HG03378 (cell line): ENCODE measurements around the gene ARHGAP26.

Source experiments
- ATAC-seq: cut with Tn5 transposase; IDR thresholded peaks from one replicate; pipeline ENCODE4 v1.9.1; 2021; ENCODE audit warnings: mild to moderate bottlenecking, moderate library complexity; ENCODE audit not compliant: unreplicated experiment

Gene ARHGAP26

GRCh38 chr5:143026380-143026779 lies 256.2 kb downstream of the ARHGAP26 start:
- no peak for ATAC-seq

- ATAC-seq = no peak
These were observed 259.1 kb downstream of the ARHGAP26 start for GRCh38 chr5:143029293-143029692.

- no peak for ATAC-seq
These were observed 260.2 kb downstream of the ARHGAP26 start for GRCh38 chr5:143030349-143030748.

- ATAC-seq = no peak
These were observed 261.8 kb downstream of the ARHGAP26 start for GRCh38 chr5:143031781-143032580.

DNA sequence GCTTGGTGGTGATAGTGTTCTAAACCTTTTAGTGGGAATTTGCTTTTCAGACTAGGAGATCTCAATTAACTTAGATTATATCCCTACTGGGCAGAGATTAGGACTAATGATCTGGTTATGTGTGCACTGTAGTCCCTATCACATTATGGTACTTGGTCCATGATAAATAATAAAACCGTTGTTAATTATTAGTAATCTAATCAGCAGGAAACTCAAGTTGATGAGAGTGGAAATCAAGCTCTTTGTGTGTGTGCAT lies 262.3 kb downstream of the ARHGAP26 start:
- ATAC-seq = no peak

GRCh38 chr5:143033535-143034250 lies 263.5 kb downstream of the ARHGAP26 start:
- no peak for ATAC-seq

GRCh38 chr5:143036146-143036927 lies 266.2 kb downstream of the ARHGAP26 start:
- no peak for ATAC-seq

GRCh38 chr5:143037071-143037470 lies 266.9 kb downstream of the ARHGAP26 start:
- no peak for ATAC-seq

DNA sequence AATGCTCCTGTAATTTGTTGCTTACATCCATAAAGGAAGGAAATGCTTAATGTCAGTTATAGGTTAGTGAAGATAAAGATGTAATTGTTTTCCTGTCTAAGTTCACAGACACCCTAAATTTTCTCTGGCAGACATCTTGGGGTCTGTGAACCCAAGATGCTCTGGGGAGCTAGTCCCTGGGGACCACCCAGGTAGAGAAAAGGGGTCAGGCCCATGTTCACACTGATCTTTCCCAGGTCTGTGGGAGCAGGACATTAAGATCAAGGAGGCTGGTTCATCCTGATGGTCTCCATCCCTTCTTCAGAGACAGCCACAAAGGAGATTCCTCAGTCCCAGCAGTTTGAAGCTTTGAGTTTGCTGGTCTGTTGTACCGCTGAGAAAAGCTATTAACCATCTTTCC lies 267.5 kb downstream of the ARHGAP26 start:
- ATAC-seq = no peak

DNA sequence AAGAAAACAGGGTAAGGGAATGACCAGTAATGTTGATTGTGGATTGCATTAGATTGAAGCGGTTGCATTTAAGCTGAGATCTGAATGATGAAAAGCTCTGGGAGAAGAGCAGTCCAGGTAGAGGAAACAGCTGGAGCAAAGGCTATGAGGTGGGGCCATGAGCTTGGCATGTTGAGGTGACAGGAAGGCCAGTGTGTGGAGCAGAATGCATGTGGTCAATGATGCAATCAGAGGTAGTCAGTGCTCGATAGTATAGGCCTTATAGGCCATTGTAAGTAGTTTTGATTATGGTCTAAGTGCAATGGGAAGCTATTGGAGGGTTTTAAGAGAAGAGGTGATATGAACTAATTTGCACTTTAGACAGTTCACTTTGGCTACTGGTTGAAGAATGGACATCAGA lies 270.4 kb downstream of the ARHGAP26 start:
- ATAC-seq = no peak

- ATAC-seq = no peak
These were observed 271.3 kb downstream of the ARHGAP26 start for GRCh38 chr5:143041461-143041860.

GRCh38 chr5:143041972-143042770 lies 272.0 kb downstream of the ARHGAP26 start:
- no peak for ATAC-seq

- no peak for ATAC-seq
These were observed 274.1 kb downstream of the ARHGAP26 start for GRCh38 chr5:143044265-143044664.

GRCh38 chr5:143045062-143045461 lies 274.9 kb downstream of the ARHGAP26 start:
- ATAC-seq = no peak

DNA sequence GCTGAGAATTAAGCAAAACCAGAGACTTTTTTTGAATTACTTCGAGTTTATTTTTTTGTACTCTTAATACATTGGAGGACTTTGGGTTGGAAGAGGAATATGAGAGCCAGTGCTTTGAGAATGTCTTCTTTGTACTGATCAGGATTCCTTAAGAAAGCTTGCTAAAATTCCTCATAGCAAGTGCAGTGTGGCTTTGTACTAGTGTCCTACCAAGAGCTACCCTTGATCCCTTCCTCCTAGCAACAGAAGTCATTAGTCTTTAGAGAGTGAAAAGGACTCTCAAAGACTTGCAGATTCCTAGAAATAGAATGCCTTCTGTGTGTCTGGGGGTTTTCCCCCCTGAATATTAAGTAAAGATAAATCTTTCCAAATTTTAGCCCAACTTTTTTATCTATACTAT lies 276.1 kb downstream of the ARHGAP26 start:
- ATAC-seq = no peak

- no peak for ATAC-seq
These were observed 276.9 kb downstream of the ARHGAP26 start for GRCh38 chr5:143047091-143047490.

GRCh38 chr5:143050183-143050582 lies 280.0 kb downstream of the ARHGAP26 start:
- no peak for ATAC-seq

GRCh38 chr5:143051244-143052058 lies 281.3 kb downstream of the ARHGAP26 start:
- no peak for ATAC-seq

DNA sequence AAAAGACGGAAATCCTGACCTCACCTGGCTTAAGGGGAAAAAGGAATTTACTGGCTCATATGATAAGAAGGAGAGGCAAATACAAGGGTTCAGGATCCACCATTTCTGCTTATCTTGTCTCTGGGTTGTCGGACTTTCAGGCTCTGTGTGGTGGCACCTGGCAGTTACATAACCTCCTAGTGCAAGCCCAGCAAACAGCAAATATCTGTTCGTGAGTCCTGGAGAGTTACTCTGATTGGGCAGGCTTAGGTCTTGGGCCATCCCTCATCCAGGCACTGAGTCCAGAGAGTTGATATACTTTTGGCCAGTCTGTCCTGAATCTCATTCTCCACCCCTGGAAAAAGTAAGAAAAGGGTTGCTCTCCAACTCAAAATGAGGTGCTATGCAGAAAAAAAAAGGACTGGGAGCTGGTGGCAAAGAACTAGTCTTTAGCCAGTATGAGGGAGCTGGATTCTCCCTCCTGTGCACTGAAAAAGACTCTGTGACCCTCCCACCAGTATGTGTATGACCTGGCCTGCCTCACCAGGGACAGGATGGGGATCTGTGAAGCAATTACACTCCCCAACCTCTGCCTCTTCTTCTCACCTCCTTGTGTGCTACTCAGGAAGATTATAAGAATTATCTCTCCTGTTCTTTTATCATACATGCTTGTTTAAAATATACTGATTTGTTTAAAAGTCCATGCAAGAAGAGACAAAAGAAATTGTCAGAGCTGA lies 282.9 kb downstream of the ARHGAP26 start:
- ATAC-seq = no peak

GRCh38 chr5:143053780-143054179 lies 283.6 kb downstream of the ARHGAP26 start:
- ATAC-seq = no peak
